ENCODE data around the gene INHBB.

DNA sequence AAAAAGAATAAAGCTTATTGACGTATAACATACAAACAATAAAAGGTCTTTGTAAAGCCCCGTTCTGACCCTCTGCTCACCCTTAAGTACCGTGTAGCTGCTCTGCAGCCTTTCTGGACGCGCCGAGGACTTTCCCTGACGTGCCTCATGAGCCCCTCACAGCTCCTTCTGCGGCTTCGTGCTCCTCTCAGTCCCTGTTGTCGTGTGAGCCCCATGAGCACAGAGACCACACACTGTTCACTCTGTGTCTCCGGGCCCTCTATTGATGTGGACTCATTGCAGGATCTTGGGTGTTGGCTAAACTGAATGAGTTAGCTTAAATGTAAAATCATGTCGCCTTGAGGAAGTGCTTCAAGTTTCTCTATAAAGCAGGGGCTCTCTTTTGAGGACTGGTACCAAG is 43.6 kb upstream of the INHBB start:
- TF ChIP-seq NFRKB (IDR thresholded peaks at IDR 0.05) (no peak), FOXK2 (IDR thresholded peaks at IDR 0.05) (no peak), SP1 (IDR thresholded peaks at IDR 0.05) (no peak), PKNOX1 (IDR thresholded peaks at IDR 0.05) (no peak), FOXA1 (IDR thresholded peaks at IDR 0.05) (no peak), ARNT (IDR thresholded peaks at IDR 0.05) (no peak), CTBP1 (IDR thresholded peaks at IDR 0.05; ENCODE audit: borderline replicate concordance) (no peak)
